GM23338 (cell line): Measurements from ENCODE around the gene SH2D4B.

Source experiments
- CREB1 ChIP-seq: fragments of 250-450 bp; sonication (Bioruptor Pico); IDR thresholded peaks from 2 replicates; pipeline ENCODE4 v1.5.0; 2020; ENCODE audit warnings: low read depth, mild to moderate bottlenecking, moderate library complexity
- EZH2 ChIP-seq: fragments of 200-600 bp; sonication (generic); IDR thresholded peaks from one replicate; pipeline ENCODE4 v1.8.0; 2017; ENCODE audit warnings: antibody characterized with exemption, mild to moderate bottlenecking, low read depth; ENCODE audit not compliant: unreplicated experiment
- EZH2phosphoT487 ChIP-seq: fragments of 200-600 bp; sonication (generic); IDR thresholded peaks from one replicate; pipeline ENCODE4 v1.8.1; 2018; ENCODE audit warnings: antibody characterized with exemption; ENCODE audit not compliant: unreplicated experiment
- NANOG ChIP-seq: IDR thresholded peaks from 2 replicates; pipeline ENCODE4 v1.6.1; 2016; ENCODE audit warnings: antibody characterized with exemption, borderline replicate concordance
- POLR2AphosphoS5 ChIP-seq: IDR thresholded peaks from 2 replicates; pipeline ENCODE4 v1.6.1; 2016; ENCODE audit warnings: antibody characterized with exemption, low read depth
- ZNF114 ChIP-seq: fragments of 250-450 bp; sonication (Bioruptor Pico); IDR thresholded peaks from 2 replicates; pipeline ENCODE4 v1.5.0; 2020; ENCODE audit warnings: mild to moderate bottlenecking, moderate library complexity
- TF ChIP-seq, protein P1 (sequence below): IDR thresholded peaks from one replicate; pipeline ENCODE4 v1.6.1; 2018; ENCODE audit warnings: antibody characterized with exemption; ENCODE audit not compliant: unreplicated experiment
- TF ChIP-seq, protein P2 (sequence below), 2 experiments: fragments of 200-600 bp in 1 of 2; sonication (generic) in 1 of 2; conservative IDR thresholded peaks; 2 replicates each; pipeline versions ENCODE4 v1.5.1 to v1.6.1; 2016 to 2017; ENCODE audit warnings: antibody characterized with exemption in 2 of 2, low read depth in 2 of 2, mild to moderate bottlenecking in 2 of 2, moderate library complexity in 1 of 2

DNA sequence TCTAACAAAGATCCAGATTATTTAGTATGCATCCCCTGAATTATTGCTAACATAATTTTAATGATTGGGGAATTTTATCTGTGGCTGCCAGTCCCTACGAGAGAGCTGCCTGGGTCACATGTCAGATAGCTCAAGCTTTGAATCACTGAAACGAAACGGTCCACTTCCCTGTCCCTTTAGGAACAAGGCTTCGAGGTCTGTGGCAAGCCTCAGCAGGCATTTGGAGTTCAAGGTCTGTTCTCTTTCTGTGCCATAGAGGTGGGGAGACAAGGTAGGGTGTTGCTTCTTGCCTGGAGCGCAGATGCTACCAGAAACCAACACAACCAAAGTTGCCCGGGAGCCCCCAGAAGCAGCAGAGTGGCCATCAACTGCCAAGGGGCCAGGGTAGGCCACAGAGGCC, 13.9 kb upstream of the SH2D4B start:
- TF ChIP-seq, protein P1, sequence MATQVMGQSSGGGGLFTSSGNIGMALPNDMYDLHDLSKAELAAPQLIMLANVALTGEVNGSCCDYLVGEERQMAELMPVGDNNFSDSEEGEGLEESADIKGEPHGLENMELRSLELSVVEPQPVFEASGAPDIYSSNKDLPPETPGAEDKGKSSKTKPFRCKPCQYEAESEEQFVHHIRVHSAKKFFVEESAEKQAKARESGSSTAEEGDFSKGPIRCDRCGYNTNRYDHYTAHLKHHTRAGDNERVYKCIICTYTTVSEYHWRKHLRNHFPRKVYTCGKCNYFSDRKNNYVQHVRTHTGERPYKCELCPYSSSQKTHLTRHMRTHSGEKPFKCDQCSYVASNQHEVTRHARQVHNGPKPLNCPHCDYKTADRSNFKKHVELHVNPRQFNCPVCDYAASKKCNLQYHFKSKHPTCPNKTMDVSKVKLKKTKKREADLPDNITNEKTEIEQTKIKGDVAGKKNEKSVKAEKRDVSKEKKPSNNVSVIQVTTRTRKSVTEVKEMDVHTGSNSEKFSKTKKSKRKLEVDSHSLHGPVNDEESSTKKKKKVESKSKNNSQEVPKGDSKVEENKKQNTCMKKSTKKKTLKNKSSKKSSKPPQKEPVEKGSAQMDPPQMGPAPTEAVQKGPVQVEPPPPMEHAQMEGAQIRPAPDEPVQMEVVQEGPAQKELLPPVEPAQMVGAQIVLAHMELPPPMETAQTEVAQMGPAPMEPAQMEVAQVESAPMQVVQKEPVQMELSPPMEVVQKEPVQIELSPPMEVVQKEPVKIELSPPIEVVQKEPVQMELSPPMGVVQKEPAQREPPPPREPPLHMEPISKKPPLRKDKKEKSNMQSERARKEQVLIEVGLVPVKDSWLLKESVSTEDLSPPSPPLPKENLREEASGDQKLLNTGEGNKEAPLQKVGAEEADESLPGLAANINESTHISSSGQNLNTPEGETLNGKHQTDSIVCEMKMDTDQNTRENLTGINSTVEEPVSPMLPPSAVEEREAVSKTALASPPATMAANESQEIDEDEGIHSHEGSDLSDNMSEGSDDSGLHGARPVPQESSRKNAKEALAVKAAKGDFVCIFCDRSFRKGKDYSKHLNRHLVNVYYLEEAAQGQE: no peak
- TF ChIP-seq, protein P2, sequence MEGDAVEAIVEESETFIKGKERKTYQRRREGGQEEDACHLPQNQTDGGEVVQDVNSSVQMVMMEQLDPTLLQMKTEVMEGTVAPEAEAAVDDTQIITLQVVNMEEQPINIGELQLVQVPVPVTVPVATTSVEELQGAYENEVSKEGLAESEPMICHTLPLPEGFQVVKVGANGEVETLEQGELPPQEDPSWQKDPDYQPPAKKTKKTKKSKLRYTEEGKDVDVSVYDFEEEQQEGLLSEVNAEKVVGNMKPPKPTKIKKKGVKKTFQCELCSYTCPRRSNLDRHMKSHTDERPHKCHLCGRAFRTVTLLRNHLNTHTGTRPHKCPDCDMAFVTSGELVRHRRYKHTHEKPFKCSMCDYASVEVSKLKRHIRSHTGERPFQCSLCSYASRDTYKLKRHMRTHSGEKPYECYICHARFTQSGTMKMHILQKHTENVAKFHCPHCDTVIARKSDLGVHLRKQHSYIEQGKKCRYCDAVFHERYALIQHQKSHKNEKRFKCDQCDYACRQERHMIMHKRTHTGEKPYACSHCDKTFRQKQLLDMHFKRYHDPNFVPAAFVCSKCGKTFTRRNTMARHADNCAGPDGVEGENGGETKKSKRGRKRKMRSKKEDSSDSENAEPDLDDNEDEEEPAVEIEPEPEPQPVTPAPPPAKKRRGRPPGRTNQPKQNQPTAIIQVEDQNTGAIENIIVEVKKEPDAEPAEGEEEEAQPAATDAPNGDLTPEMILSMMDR (conservative IDR thresholded peaks at IDR 0.05; ENCODE audit: low read depth in 2 of 2): no peak
- TF ChIP-seq EZH2phosphoT487 (no peak), POLR2AphosphoS5 (no peak), EZH2 (no peak), CREB1 (CRISPR knock-in tag) (no peak), NANOG (no peak), ZNF114 (CRISPR knock-in tag) (no peak)
